ENCODE measurements around the gene CD79A. TPM values are rescaled to one million over a fixed set of nuclear protein-coding genes. Genes with fewer than 3 reads are reported as not detected.

Gene CD79A
- total RNA-seq, 4 donors from 2014 or later, result 2.3 to 33.0 (median 8.2) TPM; not detected in 1

DNA sequence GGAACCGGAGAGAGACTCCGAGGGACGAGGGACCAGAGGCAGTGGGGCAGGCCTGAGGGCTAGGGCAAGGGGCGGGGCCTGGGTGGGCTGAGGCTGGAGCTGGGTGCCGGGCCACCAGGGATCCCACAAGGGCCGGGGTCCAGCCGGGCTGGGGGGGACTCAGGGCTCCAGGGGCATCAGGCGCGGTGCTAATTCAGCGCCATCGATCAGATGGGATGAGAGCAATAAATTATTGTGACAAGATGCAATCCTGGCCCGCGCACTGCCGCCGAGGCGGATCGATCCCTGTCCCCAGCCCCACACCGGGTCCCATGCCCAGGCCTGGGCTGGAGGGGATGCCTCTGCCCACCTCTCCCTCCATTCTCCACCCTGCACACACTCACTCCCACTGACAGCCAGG, 45.5 kb downstream of the CD79A start:
- WGBS, 2 donors (ENCODE audit: low coverage in 1 of 2), result 24 to 28% methylated on average over 10 to 18 of the region's 18 CpGs
- intact Hi-C loops (cut with DNase I; ENCODE audit: low total_unique reads), result no loop called here
- in situ Hi-C loops (cut with MboI; ENCODE audit: low pct_ligation_motif_present in 1 of 4, low pct_unique_long_range_greater_than_20kb in 1 of 4, low sequenced_read_pairs in 3 of 4), result no loop called here
- H3K36me3 ChIP-seq, result no peaks in the 10 kb centered on the region
- TF ChIP-seq CTCF (IDR thresholded peaks at IDR 0.05), result no peak
- TF ChIP-seq POLR2AphosphoS5 (IDR thresholded peaks at IDR 0.05), result no peak
- TF ChIP-seq EP300 (IDR thresholded peaks at IDR 0.05; ENCODE audit: low read depth), result no peak
- TF ChIP-seq POLR2A (IDR thresholded peaks at IDR 0.05), result no peak
- no peak overlapping the region for H3K27ac ChIP-seq
- H3K9me3 ChIP-seq, result no peaks in the 10 kb centered on the region
- peaks cover 70% of the 10 kb centered on the region for H3K27me3 ChIP-seq
- no peak overlapping the region for H3K4me3 ChIP-seq
- H3K4me1 ChIP-seq, result peaks cover 0 to 1% (median under 1%) of the 10 kb centered on the region in 4 donors
- no peak for DNase-seq

- TF ChIP-seq EP300 (IDR thresholded peaks at IDR 0.05; ENCODE audit: low read depth) (no peak), CTCF (IDR thresholded peaks at IDR 0.05) (no peak), POLR2A (IDR thresholded peaks at IDR 0.05) (no peak), POLR2AphosphoS5 (IDR thresholded peaks at IDR 0.05) (no peak)
- H3K36me3 ChIP-seq, result no peaks in the 10 kb centered on the region
- H3K9me3 ChIP-seq, result no peaks in the 10 kb centered on the region
- H3K4me3 ChIP-seq, result no peak overlapping the region
- intact Hi-C loops (cut with DNase I; ENCODE audit: low total_unique reads) (no loop called here), in situ Hi-C loops (cut with MboI; ENCODE audit: low pct_ligation_motif_present in 1 of 4, low pct_unique_long_range_greater_than_20kb in 1 of 4, low sequenced_read_pairs in 3 of 4) (no loop called here)
- 47 to 64% methylated on average over 2 to 4 of the region's 6 CpGs for WGBS, 2 donors (ENCODE audit: low coverage in 1 of 2)
- H3K27ac ChIP-seq, result no peak overlapping the region
- H3K4me1 ChIP-seq, result peaks cover 0 to 8% (median 7%) of the 10 kb centered on the region in 4 donors
- no peak for DNase-seq
- H3K27me3 ChIP-seq, result peaks cover 73% of the 10 kb centered on the region
These were observed 46.1 kb downstream of the CD79A start for GRCh38 chr19:41923045-41923788.

DNA sequence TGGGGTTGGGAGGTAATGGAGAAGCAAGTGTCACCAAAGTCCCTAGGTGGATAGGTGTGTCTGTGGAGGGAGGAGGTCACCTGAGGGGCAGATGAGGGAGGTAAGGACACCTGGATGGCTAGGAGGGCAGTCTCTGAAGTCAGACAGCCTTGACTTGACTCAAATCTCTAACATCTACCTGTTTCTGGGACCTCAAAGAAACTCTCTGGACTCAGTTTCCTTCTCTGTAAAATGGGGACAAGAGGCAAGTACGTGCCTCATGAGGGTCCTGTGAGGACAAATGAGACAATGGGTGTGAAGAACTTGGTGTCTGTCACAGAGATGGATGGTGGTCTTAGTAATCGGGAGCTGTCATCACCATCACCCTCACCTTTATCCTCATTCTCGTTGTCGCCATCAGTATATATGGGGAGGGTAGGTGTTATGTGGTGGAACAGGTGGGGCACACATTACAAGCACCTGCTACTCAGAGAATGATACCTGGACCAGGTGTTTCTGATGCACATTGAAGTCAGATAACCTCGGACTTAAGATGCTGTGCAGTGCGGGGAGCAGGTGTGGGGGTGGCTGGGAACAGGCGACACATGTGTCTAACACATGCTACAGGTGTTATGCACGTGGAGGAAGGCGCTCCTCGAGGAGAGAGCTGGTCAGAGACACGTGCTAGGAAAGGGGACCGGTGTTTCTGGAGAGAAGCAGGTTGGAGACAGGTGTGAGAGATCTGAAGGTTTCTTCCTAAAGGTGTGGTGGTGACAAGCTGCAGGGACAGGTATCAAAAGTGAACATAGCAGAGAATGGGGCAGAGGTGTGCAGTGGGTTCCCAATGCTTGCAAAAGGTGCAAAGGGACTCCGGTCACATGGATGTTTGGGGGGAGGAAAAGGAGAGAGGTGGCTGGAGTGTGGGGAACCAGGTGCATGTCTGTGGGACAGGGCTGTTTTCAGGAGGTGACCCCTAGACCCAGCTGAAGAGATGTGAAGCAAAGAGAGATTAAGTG, 47.4 kb downstream of the CD79A start:
- intact Hi-C loops (cut with DNase I; ENCODE audit: low total_unique reads), result no loop called here
- H3K27me3 ChIP-seq, result peaks cover 83% of the 10 kb centered on the region
- WGBS, 2 donors (ENCODE audit: low coverage in 1 of 2), result 41 to 47% methylated on average over 7 to 13 of the region's 13 CpGs

More for the DNA sequence above, 47.4 kb downstream of the CD79A start:
- DNase-seq, result no peak
- Histone ChIP-seq H3K36me3 (no peaks in the 10 kb centered on the region), H3K27ac (no peak overlapping the region), H3K4me1 (peaks cover 0 to 20% (median 16%) of the 10 kb centered on the region in 4 donors), H3K9me3 (no peaks in the 10 kb centered on the region), H3K4me3 (no peak overlapping the region)
- in situ Hi-C loops (cut with MboI; ENCODE audit: low pct_ligation_motif_present in 1 of 4, low pct_unique_long_range_greater_than_20kb in 1 of 4, low sequenced_read_pairs in 3 of 4), result no loop called here
- no peak for TF ChIP-seq EP300 (IDR thresholded peaks at IDR 0.05; ENCODE audit: low read depth)
- TF ChIP-seq CTCF (IDR thresholded peaks at IDR 0.05), result no peak
- TF ChIP-seq POLR2A (IDR thresholded peaks at IDR 0.05), result no peak
- no peak for TF ChIP-seq POLR2AphosphoS5 (IDR thresholded peaks at IDR 0.05)
